Astrocyte (in vitro differentiated cells and primary cell): Measurements from ENCODE around the gene QRICH1.

Experiments used
- CTCF ChIP-seq: IDR thresholded peaks from 2 replicates; pipeline ENCODE4 v1.5.1; 2011; ENCODE audit warnings: low read depth, mild to moderate bottlenecking, inconsistent platforms, low read length, moderate library complexity; ENCODE audit not compliant: insufficient read depth
- EZH2 ChIP-seq: IDR thresholded peaks from 2 replicates; pipeline ENCODE4 v1.6.1; 2012; ENCODE audit warnings: mild to moderate bottlenecking, low read length, inconsistent platforms; ENCODE audit not compliant: insufficient read depth

- no peak for TF ChIP-seq CTCF
- no peak for TF ChIP-seq EZH2
Measured at GRCh38 chr3:49028673-49029562, 65.0 kb downstream of the QRICH1 start, which contains the start of gene IMPDH2.
